HepG2 (cell line): Measurements from ENCODE around the gene DCPS. TPM values are rescaled to one million over a fixed set of nuclear protein-coding genes. Genes with fewer than 3 reads are reported as not detected.
A peak's percentile ranks its signal among the peaks of the same experiment; 100 is the strongest.

ENCODE experiments used
- ATAC-seq: fragments of 200-7000 bp; cut with Tn5 transposase; 3 replicates; pipeline ENCODE4 v1.9.1; 2020; ENCODE audit warnings: mild to moderate bottlenecking, moderate library complexity
- BruUV-seq: library from RNA; stranded (reverse); fragments of 400-500 nt; replicated peaks from 2 replicates; lab custom pipeline; 2021; lab: Mats Ljungman, UMichigan
- CTCF ChIA-PET: fragments of 300-600 bp; formaldehyde crosslinking; extraction: SDS; loops from one replicate; lab custom pipeline; 2021; ENCODE audit warnings: low total read pairs, inconsistent platforms, low intra/inter-chr PET ratio; lab: Yijun Ruan, JAX
- POLR2A ChIA-PET: fragments of 350-600 bp; sonication (Branson Sonifier 250); formaldehyde crosslinking; loops from one replicate; lab custom pipeline; 2020; ENCODE audit warnings: antibody characterized with exemption, inconsistent platforms; lab: Yijun Ruan, JAX
- DNase-seq: peaks from one replicate; pipeline ENCODE4 v3.0.0-alpha.2; 2015; ENCODE audit warnings: low spot score
- FAIRE-seq: peaks from 3 replicates; lab custom pipeline; 2011; peaks lifted over from hg19 to GRCh38; lab: Jason Lieb, UNC
- H2AFZ ChIP-seq: one replicate; pipeline ENCODE4 v1.6.1; 2011; ENCODE audit warnings: low read length, inconsistent platforms
- H3K27ac ChIP-seq: fragments of 300-600 bp; 3 replicates; pipeline ENCODE4 v1.8.0; 2011; ENCODE audit warnings: mixed run types, mild to moderate bottlenecking, mixed read lengths, low read length, inconsistent platforms; ENCODE audit not compliant: insufficient read depth; ENCODE audit errors: extremely low read length
- H3K27me3 ChIP-seq, 2 experiments: fragments of 200-600 bp in 1 of 2; 2 replicates in 1 of 2; 3 replicates in 1 of 2; pipeline versions ENCODE4 v1.6.0 to v1.8.0; 2011; ENCODE audit warnings: low read length in 2 of 2, mild to moderate bottlenecking in 2 of 2, moderate library complexity in 2 of 2, inconsistent platforms in 1 of 2; ENCODE audit not compliant: insufficient read depth in 2 of 2, control insufficient read depth in 1 of 2
- H3K36me3 ChIP-seq, 2 experiments: fragments of 200-600 bp in 1 of 2; replicated peaks in 1 of 2; 2 replicates in 1 of 2; 3 replicates in 1 of 2; pipeline versions ENCODE4 v1.5.1 to v1.8.0; 2011; ENCODE audit warnings: low read length in 2 of 2, inconsistent platforms in 1 of 2; ENCODE audit not compliant: insufficient read depth in 2 of 2, control insufficient read depth in 1 of 2
- H3K4me1 ChIP-seq: 2 replicates; pipeline ENCODE4 v1.5.1; 2012; ENCODE audit warnings: low read length, inconsistent platforms; ENCODE audit not compliant: insufficient read depth
- H3K4me2 ChIP-seq: 2 replicates; pipeline ENCODE4 v1.6.0; 2011; ENCODE audit warnings: low read depth, low read length, inconsistent platforms
- H3K4me3 ChIP-seq, 3 experiments: fragments of 200-600 bp in 1 of 3; sonication (generic), shearing (Covaris generic) in 1 of 3; replicated peaks in 1 of 3; 2 replicates each; pipeline ENCODE4 v1.5.1; 2011 to 2016; ENCODE audit warnings: low read length in 3 of 3, inconsistent platforms in 2 of 3, low read depth in 2 of 3, mild to moderate bottlenecking in 2 of 3, control low read depth in 1 of 3, mixed read lengths in 1 of 3; ENCODE audit not compliant: insufficient read depth in 1 of 3
- H3K79me2 ChIP-seq: one replicate; pipeline ENCODE4 v1.6.1; 2011; ENCODE audit warnings: low read length, inconsistent platforms; ENCODE audit not compliant: insufficient read depth
- H3K9ac ChIP-seq: 2 replicates; pipeline ENCODE4 v1.6.0; 2011; ENCODE audit warnings: mild to moderate bottlenecking, low read depth, low read length, inconsistent platforms; ENCODE audit not compliant: insufficient read depth
- H3K9me3 ChIP-seq: 2 replicates; pipeline ENCODE4 v1.5.1; 2012; ENCODE audit warnings: mild to moderate bottlenecking, low read length
- H4K20me1 ChIP-seq: 2 replicates; pipeline ENCODE4 v1.6.0; 2011; ENCODE audit warnings: inconsistent platforms, mild to moderate bottlenecking, low read length, moderate library complexity; ENCODE audit not compliant: insufficient read depth
- BRD4 ChIP-seq: sonication (generic); formaldehyde crosslinking; IDR thresholded peaks from 2 replicates; pipeline ENCODE4 v1.4.0; 2020; ENCODE audit warnings: missing genetic modification reagents
- ETV5 ChIP-seq: IDR thresholded peaks from 2 replicates; pipeline ENCODE4 v1.6.1; 2018; ENCODE audit warnings: missing biosample characterization, missing genetic modification reagents, inconsistent platforms, borderline replicate concordance
- HDAC2 ChIP-seq: sonication (generic); formaldehyde crosslinking; IDR thresholded peaks from 2 replicates; pipeline ENCODE4 v1.4.0; 2020; ENCODE audit warnings: missing genetic modification reagents
- HOXA9 ChIP-seq: sonication (generic); formaldehyde crosslinking; IDR thresholded peaks from 2 replicates; pipeline ENCODE4 v1.8.1; 2022; ENCODE audit warnings: missing genetic modification reagents, mild to moderate bottlenecking, moderate library complexity, borderline replicate concordance
- MAFF ChIP-seq: IDR thresholded peaks from 2 replicates; pipeline ENCODE4 v1.6.1; 2011; ENCODE audit warnings: low read depth, low read length, improper control_type of control experiment
- MAFK ChIP-seq, 2 experiments: IDR thresholded peaks in 1 of 2; conservative IDR thresholded peaks in 1 of 2; 2 replicates each; pipeline ENCODE4 v1.6.1; 2011; ENCODE audit warnings: improper control_type of control experiment in 2 of 2, low read length in 2 of 2
- RORA ChIP-seq: sonication (generic); formaldehyde crosslinking; IDR thresholded peaks from 2 replicates; pipeline ENCODE4 v1.5.0; 2020; ENCODE audit warnings: mild to moderate bottlenecking, missing genetic modification reagents, moderate library complexity
- SRSF1 ChIP-seq: fragments of 200-400 bp; formaldehyde crosslinking; optimal IDR thresholded peaks from 2 replicates; pipeline ENCODE3; 2017; ENCODE audit warnings: mild to moderate bottlenecking, low read depth, low read length, moderate library complexity
- SSRP1 ChIP-seq: IDR thresholded peaks from 2 replicates; pipeline ENCODE4 v1.6.1; 2016; ENCODE audit warnings: control low read depth
- ZNF274 ChIP-seq: sonication (generic); formaldehyde crosslinking; IDR thresholded peaks from 2 replicates; pipeline ENCODE4 v1.5.1; 2020; ENCODE audit warnings: mild to moderate bottlenecking, missing genetic modification reagents
- ZNF605 ChIP-seq: sonication (generic); formaldehyde crosslinking; IDR thresholded peaks from 2 replicates; pipeline ENCODE4 v1.8.0; 2022; ENCODE audit warnings: mild to moderate bottlenecking, missing genetic modification reagents
- ZNF775 ChIP-seq: sonication (generic); formaldehyde crosslinking; IDR thresholded peaks from 2 replicates; pipeline ENCODE4 v1.4.0; 2020; ENCODE audit warnings: missing genetic modification reagents, mild to moderate bottlenecking, moderate library complexity, borderline replicate concordance
- ZNF816 ChIP-seq: sonication (generic); formaldehyde crosslinking; IDR thresholded peaks from 2 replicates; pipeline ENCODE4 v1.8.0; 2022; ENCODE audit warnings: missing genetic modification reagents, mild to moderate bottlenecking, borderline replicate concordance
- ZSCAN9 ChIP-seq: IDR thresholded peaks from 2 replicates; pipeline ENCODE4 v1.6.1; 2016; ENCODE audit warnings: borderline replicate concordance
- WGBS: methylation state at CpG from one replicate; pipeline ENCODE4 v1.1.6; 2017; ENCODE audit warnings: low lambda C conversion rate; 5-methylcytosine and 5-hydroxymethylcytosine counted together
- in situ Hi-C: cut with HindIII; loops from 2 replicates; pipeline ENCODE4 v1.10.0; 2017; ENCODE audit warnings: low pct_unique_long_range_greater_than_20kb; ENCODE audit not compliant: extremely low pct_ligation_motif_present
- intact Hi-C: fragments of 100-400 bp; cut with micrococcal nuclease; formaldehyde crosslinking; loops from one replicate; pipeline ENCODE4 v1.10.0; 2022; ENCODE audit not compliant: unreplicated experiment
- polyA plus RNA-seq, 8 experiments: library from polyadenylated mRNA; depleted of rRNA in 3 of 8; stranded (reverse) in 7 of 8; unstranded in 1 of 8; fragments of >200 nt; fragmentation: Illumina TruSeq in 4 of 8; extraction: Trizol in 4 of 8; gene quantifications; 2 replicates each; pipeline versions ENCODE4 v1.2.1 to v1.2.3, GENCODE V29; 2011 to 2016; ENCODE audit warnings: low read depth in 4 of 8, missing spikeins in 1 of 8, mixed read lengths in 1 of 8; ENCODE audit not compliant: insufficient read depth in 1 of 8
- total RNA-seq, 5 experiments: library from RNA; depleted of rRNA; stranded (reverse); fragments of >200 nt; fragmentation: Illumina TruSeq; extraction: Trizol; gene quantifications; 2 replicates each; pipeline ENCODE4 v1.2.3, GENCODE V29; 2016; ENCODE audit warnings: low read depth in 1 of 5
- TF ChIP-seq, protein P1 (sequence below): sonication (generic); formaldehyde crosslinking; IDR thresholded peaks from 2 replicates; pipeline ENCODE4 v1.8.1; 2022; ENCODE audit warnings: mild to moderate bottlenecking, missing genetic modification reagents
- TF ChIP-seq, protein P2 (sequence below): sonication (generic); formaldehyde crosslinking; IDR thresholded peaks from 2 replicates; pipeline ENCODE4 v1.4.0; 2020; ENCODE audit warnings: mild to moderate bottlenecking, missing genetic modification reagents
- TF ChIP-seq, protein P3 (sequence below): sonication (generic); formaldehyde crosslinking; IDR thresholded peaks from 2 replicates; pipeline ENCODE4 v1.9.0; 2022; ENCODE audit warnings: missing genetic modification reagents, mild to moderate bottlenecking, borderline replicate concordance

Gene DCPS
- total and polyA plus RNA-seq, 2 of the 13 experiments (the other 11 are each of a cell fraction or from before 2014, with no cell fraction given), result 21.9 to 22.5 TPM

DNA sequence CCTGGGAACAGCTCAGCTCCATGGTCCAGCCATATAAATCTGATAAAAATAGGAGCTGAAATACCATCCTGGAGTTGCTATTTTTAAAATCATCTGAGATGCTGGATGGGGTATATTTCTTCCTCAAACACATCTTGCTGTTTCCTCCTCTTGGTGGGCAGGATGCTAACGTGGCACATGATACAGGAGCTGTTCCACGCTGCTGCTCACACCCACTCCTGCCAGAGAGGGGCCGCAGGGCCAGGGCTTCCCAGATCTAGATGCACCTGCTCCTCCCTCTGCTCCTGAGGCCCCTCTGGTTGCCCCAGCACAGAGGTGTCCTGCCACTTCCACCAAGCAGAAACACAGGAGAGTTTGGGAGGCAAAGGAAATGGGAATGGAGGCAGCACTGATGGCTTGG, 48.3 kb downstream of the DCPS start (continued):
- TF ChIP-seq HDAC2 (CRISPR knock-in tag), result no peak
- TF ChIP-seq HOXA9 (CRISPR knock-in tag), result no peak
- no peak for TF ChIP-seq ETV5 (CRISPR knock-in tag)
- no peak for TF ChIP-seq SSRP1 (CRISPR knock-in tag)
- TF ChIP-seq ZNF775, result no peak
- no peak for TF ChIP-seq SRSF1
- TF ChIP-seq ZNF274, result no peak

DNA sequence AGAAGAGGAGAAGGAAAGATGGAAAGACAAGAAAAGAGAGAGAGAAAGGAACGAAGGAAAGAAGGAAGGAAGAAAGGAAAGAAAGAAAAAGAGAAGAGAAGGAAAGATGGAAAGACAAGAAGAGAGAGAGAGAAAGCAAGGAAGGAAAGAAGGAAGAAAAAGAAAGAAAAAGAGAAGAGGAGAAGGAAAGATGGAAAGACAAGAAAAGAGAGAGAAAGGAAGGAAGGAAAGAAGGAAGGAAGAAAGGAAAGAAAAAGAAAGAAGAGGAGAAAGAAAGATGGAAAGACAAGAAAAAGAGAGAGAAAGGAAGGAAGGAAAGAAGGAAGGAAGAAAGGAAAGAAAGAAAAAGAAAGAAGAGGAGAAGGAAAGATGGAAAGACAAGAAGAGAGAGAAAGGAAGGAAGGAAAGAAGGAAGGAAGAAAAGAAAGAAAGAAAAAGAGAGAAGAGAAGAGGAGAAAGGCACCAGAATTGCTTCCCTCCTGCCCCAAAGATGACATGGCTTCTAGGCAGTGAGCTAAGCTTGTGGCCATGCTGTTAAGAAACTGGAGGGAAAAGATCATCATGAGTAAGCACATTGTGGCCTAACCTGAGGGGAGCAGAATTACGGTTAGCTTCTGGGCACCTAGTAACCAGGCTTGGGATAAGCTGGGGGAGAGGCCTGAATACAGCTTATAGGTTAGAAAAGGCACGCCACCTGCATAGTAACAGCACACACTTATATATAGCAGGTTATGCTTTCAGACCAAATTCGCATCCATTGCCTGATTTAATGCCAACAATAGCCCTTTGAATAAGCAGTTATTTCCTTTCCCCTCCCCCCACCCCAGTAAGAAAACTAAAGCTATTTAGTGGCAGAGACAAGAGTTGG, 49.3 kb downstream of the DCPS start:
- Histone ChIP-seq H3K36me3 (no peaks in the 10 kb centered on the region), H3K9ac (no peak overlapping the region), H4K20me1 (no peaks in the 10 kb centered on the region), H3K27me3 (no peaks in the 10 kb centered on the region; a peak in 1 of 5 replicates), H3K27ac (peak overlapping the region; percentile 6), H3K79me2 (peaks cover 20% of the 10 kb centered on the region), H2AFZ (no peak overlapping the region), H3K4me1 (peaks cover 34% of the 10 kb centered on the region), H3K4me2 (0 out of 2 replicates have a peak overlapping the region, but pooled peaks have one; percentile 1), H3K4me3 (no peak overlapping the region), H3K9me3 (no peaks in the 10 kb centered on the region)
- ChIA-PET CTCF (no interaction called here), POLR2A (interaction anchor here (0.6 kb wide), 2 partner anchors 11 to 1411 kb away, joined by 3 to 5 read pairs; no protein-coding TSS in a partner anchor)
- no peak for FAIRE-seq
- 76% methylated on average over 4 of the region's 4 CpGs for WGBS
- DNase-seq, result peak; percentile 29
- intact Hi-C loops, result no loop called here
- in situ Hi-C loops, result no loop called here
- no peak for ATAC-seq
- BruUV-seq, result no TSS peak
- TF ChIP-seq BRD4 (CRISPR knock-in tag) (no peak), RORA (no peak), ZNF816 (CRISPR knock-in tag) (no peak), ZSCAN9 (no peak), MAFK (conservative IDR thresholded peaks at IDR 0.05 in 1 of 2, IDR thresholded peaks at IDR 0.05 in 1 of 2; ENCODE audit: low read length in 2 of 2) (peak in 1 of 2 experiments; percentile 51; a peak in 1 of 4 replicates), MAFF (0 out of 2 replicates have a peak, but pooled peaks have one; percentile 22), ZNF605 (CRISPR knock-in tag) (no peak)
- TF ChIP-seq, protein P1, sequence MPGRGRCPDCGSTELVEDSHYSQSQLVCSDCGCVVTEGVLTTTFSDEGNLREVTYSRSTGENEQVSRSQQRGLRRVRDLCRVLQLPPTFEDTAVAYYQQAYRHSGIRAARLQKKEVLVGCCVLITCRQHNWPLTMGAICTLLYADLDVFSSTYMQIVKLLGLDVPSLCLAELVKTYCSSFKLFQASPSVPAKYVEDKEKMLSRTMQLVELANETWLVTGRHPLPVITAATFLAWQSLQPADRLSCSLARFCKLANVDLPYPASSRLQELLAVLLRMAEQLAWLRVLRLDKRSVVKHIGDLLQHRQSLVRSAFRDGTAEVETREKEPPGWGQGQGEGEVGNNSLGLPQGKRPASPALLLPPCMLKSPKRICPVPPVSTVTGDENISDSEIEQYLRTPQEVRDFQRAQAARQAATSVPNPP (CRISPR knock-in tag), result no peak
- TF ChIP-seq, protein P2, sequence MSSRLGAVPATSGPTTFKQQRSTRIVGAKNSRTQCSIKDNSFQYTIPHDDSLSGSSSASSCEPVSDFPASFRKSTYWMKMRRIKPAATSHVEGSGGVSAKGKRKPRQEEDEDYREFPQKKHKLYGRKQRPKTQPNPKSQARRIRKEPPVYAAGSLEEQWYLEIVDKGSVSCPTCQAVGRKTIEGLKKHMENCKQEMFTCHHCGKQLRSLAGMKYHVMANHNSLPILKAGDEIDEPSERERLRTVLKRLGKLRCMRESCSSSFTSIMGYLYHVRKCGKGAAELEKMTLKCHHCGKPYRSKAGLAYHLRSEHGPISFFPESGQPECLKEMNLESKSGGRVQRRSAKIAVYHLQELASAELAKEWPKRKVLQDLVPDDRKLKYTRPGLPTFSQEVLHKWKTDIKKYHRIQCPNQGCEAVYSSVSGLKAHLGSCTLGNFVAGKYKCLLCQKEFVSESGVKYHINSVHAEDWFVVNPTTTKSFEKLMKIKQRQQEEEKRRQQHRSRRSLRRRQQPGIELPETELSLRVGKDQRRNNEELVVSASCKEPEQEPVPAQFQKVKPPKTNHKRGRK (CRISPR knock-in tag), result peak; percentile 96
- TF ChIP-seq, protein P3, sequence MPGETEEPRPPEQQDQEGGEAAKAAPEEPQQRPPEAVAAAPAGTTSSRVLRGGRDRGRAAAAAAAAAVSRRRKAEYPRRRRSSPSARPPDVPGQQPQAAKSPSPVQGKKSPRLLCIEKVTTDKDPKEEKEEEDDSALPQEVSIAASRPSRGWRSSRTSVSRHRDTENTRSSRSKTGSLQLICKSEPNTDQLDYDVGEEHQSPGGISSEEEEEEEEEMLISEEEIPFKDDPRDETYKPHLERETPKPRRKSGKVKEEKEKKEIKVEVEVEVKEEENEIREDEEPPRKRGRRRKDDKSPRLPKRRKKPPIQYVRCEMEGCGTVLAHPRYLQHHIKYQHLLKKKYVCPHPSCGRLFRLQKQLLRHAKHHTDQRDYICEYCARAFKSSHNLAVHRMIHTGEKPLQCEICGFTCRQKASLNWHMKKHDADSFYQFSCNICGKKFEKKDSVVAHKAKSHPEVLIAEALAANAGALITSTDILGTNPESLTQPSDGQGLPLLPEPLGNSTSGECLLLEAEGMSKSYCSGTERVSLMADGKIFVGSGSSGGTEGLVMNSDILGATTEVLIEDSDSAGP (CRISPR knock-in tag), result no peak
